Activated naive CD8-positive, alpha-beta T cell (primary cell): ENCODE results near the gene SYT13.

ENCODE experiments used
- H3K27ac Mint-ChIP-seq: one replicate; pipeline ENCODE4 v1.8.0; 2021; ENCODE audit warnings: mixed read lengths
- H3K27me3 Mint-ChIP-seq: one replicate; pipeline ENCODE4 v1.8.0; 2021; ENCODE audit warnings: mixed read lengths
- H3K36me3 Mint-ChIP-seq: one replicate; pipeline ENCODE4 v1.8.0; 2021; ENCODE audit warnings: mixed read lengths
- H3K4me1 Mint-ChIP-seq: one replicate; pipeline ENCODE4 v1.8.0; 2021; ENCODE audit warnings: low read depth, mixed read lengths
- H3K4me3 Mint-ChIP-seq: one replicate; pipeline ENCODE4 v1.8.0; 2021; ENCODE audit warnings: mild to moderate bottlenecking, mixed read lengths
- H3K9me3 Mint-ChIP-seq: one replicate; pipeline ENCODE4 v1.8.0; 2021; ENCODE audit warnings: low read depth, mixed read lengths

The SYT13 gene

DNA sequence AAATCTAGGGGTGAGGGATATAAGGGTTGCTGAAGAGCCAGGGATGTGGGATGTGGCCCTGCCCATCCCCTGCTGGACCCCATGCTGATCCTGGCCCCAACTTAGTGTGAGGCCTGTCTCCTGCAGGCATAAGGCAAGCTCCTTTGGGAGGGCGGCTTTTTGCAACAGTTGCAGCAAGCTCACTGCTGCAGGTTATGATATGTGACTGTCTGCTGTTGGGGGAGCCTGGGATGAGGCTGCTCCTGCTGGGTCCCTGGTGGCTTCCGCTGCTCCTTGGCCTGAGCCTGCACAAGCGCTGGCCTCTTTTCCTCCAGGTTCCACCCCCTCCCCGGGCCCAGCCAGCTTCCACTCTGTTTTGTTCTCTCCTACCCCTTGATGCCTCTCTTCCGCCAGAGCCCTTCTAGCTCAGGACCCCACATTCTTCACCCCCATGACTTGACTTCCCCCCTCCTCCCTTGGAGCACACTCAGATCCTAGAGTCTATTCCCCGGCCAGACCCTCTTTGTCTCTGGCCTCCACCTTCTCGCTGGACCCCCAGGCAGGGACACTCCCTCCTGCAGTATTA lies 35.0 kb upstream of the SYT13 start:
- no peaks in the 10 kb centered on the region for H3K36me3 Mint-ChIP-seq
- peaks cover 9% of the 10 kb centered on the region for H3K27me3 Mint-ChIP-seq
- H3K4me1 Mint-ChIP-seq = no peaks in the 10 kb centered on the region
- H3K4me3 Mint-ChIP-seq = no peak overlapping the region
- H3K27ac Mint-ChIP-seq = no peak overlapping the region
- H3K9me3 Mint-ChIP-seq = no peaks in the 10 kb centered on the region

- Mint-ChIP-seq H3K27me3 (peaks cover 6% of the 10 kb centered on the region), H3K9me3 (no peaks in the 10 kb centered on the region), H3K4me3 (no peak overlapping the region), H3K36me3 (no peaks in the 10 kb centered on the region), H3K4me1 (no peaks in the 10 kb centered on the region), H3K27ac (no peak overlapping the region)
These were observed 34.2 kb upstream of the SYT13 start for GRCh38 chr11:45320371-45320770.

- peaks cover 6% of the 10 kb centered on the region for H3K27me3 Mint-ChIP-seq
- H3K36me3 Mint-ChIP-seq = no peaks in the 10 kb centered on the region
- no peak overlapping the region for H3K27ac Mint-ChIP-seq
- H3K4me1 Mint-ChIP-seq = no peaks in the 10 kb centered on the region
- no peaks in the 10 kb centered on the region for H3K9me3 Mint-ChIP-seq
- no peak overlapping the region for H3K4me3 Mint-ChIP-seq
These were observed 32.9 kb upstream of the SYT13 start for GRCh38 chr11:45319077-45319476.

DNA sequence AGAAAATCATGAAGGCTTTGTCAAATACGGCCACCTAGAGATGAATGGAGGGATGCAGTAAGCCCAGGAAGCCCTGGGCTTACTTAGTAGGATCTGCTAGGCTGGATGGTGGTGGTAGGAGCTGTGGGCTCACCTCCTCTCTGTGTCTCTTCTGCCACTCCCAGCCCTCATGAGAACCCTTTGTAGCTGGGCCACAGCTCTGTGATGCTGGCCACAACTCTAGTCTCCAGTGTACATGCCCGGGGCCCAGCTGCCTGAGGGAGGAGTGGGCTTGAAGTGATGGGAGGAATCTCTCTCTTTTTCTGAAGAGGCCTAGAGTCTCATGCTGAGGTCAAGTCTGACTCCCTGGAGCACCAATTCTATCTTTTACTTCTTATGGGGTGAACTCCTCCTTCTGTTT lies 32.4 kb upstream of the SYT13 start:
- H3K36me3 Mint-ChIP-seq = no peaks in the 10 kb centered on the region
- no peaks in the 10 kb centered on the region for H3K4me1 Mint-ChIP-seq
- H3K4me3 Mint-ChIP-seq = no peak overlapping the region
- H3K9me3 Mint-ChIP-seq = no peaks in the 10 kb centered on the region
- H3K27ac Mint-ChIP-seq = no peak overlapping the region
- H3K27me3 Mint-ChIP-seq = peaks cover 5% of the 10 kb centered on the region

DNA sequence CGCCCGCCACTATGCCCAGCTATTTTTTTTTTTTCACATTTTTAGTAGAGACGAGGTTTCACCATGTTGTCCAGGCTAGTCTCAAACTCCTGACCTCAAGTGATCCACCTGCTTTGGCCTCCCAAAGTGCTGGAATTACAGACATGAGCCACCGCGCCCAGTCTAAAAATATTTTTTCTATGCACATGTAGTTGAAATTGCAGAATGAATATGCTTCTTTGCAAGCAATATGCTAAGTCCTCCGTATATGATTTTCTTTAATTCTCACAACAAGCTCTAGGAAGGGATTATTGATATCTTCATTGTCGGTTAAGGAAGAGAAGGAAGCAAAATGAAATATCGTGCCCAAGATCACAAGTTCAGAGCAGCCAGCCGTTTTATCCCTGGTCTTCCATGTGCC lies 30.1 kb upstream of the SYT13 start:
- Mint-ChIP-seq H3K36me3 (no peaks in the 10 kb centered on the region), H3K27ac (no peak overlapping the region), H3K4me3 (no peak overlapping the region), H3K4me1 (no peaks in the 10 kb centered on the region), H3K9me3 (no peaks in the 10 kb centered on the region), H3K27me3 (peaks cover 3% of the 10 kb centered on the region)

GRCh38 chr11:45314900-45315299 lies 28.8 kb upstream of the SYT13 start:
- H3K9me3 Mint-ChIP-seq = no peaks in the 10 kb centered on the region

DNA sequence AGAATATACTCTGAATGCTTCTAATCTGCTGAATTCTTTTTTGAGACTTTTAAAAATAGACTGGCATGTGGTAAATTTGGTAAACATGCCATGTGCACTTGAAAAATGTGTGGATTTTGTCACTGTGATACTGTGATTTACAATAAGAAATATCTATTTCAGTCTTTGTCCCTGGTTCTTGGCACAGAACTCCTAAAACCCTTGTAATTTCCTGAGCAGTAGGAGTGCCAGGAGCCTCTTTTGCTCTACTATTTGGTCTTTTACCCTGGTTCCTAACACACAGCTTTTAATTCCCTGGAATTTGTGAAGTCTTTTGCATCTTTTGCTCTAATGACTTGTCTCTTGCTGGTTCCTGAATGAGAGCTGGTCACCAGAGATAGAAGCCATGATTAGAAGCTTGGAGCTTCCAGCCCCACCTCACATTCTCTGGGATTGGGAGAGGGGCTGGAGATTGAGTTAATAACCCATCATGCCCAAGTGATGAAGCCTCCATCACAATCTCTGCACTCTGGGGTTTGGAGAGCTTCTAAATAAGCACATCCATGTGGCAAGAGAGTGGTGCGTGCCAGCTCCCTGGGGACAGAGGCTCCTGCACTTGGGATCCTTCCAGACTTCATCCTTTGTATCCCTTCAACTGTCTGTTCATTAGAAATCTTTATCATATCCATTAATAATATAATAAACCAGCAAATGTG lies 27.2 kb upstream of the SYT13 start:
- Mint-ChIP-seq H3K9me3 (no peaks in the 10 kb centered on the region), H3K36me3 (no peaks in the 10 kb centered on the region), H3K4me1 (no peaks in the 10 kb centered on the region), H3K27me3 (peaks cover 4% of the 10 kb centered on the region), H3K27ac (no peak overlapping the region), H3K4me3 (no peak overlapping the region)

More at GRCh38 chr11:45314900-45315299, 28.8 kb upstream of the SYT13 start:
- Mint-ChIP-seq H3K27ac (no peak overlapping the region), H3K4me3 (no peak overlapping the region), H3K4me1 (no peaks in the 10 kb centered on the region), H3K27me3 (peaks cover 4% of the 10 kb centered on the region), H3K36me3 (no peaks in the 10 kb centered on the region)

- Mint-ChIP-seq H3K27ac (no peak overlapping the region), H3K4me1 (no peaks in the 10 kb centered on the region), H3K4me3 (no peak overlapping the region), H3K9me3 (no peaks in the 10 kb centered on the region), H3K27me3 (peaks cover 1% of the 10 kb centered on the region), H3K36me3 (no peaks in the 10 kb centered on the region)
These were observed 19.9 kb upstream of the SYT13 start for GRCh38 chr11:45305874-45306623.

DNA sequence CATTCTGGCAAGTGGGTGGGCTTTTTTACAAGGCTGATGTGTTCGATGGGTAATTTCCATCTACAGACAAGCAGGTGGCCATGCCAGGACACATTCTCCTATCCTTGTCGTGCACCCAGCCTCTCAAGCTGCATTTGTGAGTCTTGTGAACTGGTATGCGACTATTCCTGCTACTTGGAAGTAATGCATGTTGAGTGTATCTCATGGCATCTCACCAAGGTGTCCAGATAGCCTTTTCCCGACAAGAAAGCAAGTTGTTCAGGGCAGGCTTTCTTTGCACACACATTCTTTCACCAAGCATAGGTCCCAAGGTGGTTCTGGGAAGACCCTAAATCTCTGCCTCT lies 18.8 kb upstream of the SYT13 start:
- Mint-ChIP-seq H3K27me3 (no peaks in the 10 kb centered on the region), H3K4me1 (no peaks in the 10 kb centered on the region), H3K4me3 (no peak overlapping the region), H3K36me3 (no peaks in the 10 kb centered on the region), H3K9me3 (no peaks in the 10 kb centered on the region), H3K27ac (no peak overlapping the region)

- Mint-ChIP-seq H3K4me3 (no peak overlapping the region), H3K9me3 (no peaks in the 10 kb centered on the region), H3K27ac (no peak overlapping the region), H3K4me1 (no peaks in the 10 kb centered on the region), H3K36me3 (no peaks in the 10 kb centered on the region), H3K27me3 (no peaks in the 10 kb centered on the region)
These were observed 18.2 kb upstream of the SYT13 start for GRCh38 chr11:45304111-45304991.

GRCh38 chr11:45303316-45303715 lies 17.2 kb upstream of the SYT13 start:
- no peak overlapping the region for H3K27ac Mint-ChIP-seq
- H3K9me3 Mint-ChIP-seq = no peaks in the 10 kb centered on the region
- H3K36me3 Mint-ChIP-seq = no peaks in the 10 kb centered on the region
- no peak overlapping the region for H3K4me3 Mint-ChIP-seq
- no peaks in the 10 kb centered on the region for H3K4me1 Mint-ChIP-seq
- H3K27me3 Mint-ChIP-seq = no peaks in the 10 kb centered on the region

DNA sequence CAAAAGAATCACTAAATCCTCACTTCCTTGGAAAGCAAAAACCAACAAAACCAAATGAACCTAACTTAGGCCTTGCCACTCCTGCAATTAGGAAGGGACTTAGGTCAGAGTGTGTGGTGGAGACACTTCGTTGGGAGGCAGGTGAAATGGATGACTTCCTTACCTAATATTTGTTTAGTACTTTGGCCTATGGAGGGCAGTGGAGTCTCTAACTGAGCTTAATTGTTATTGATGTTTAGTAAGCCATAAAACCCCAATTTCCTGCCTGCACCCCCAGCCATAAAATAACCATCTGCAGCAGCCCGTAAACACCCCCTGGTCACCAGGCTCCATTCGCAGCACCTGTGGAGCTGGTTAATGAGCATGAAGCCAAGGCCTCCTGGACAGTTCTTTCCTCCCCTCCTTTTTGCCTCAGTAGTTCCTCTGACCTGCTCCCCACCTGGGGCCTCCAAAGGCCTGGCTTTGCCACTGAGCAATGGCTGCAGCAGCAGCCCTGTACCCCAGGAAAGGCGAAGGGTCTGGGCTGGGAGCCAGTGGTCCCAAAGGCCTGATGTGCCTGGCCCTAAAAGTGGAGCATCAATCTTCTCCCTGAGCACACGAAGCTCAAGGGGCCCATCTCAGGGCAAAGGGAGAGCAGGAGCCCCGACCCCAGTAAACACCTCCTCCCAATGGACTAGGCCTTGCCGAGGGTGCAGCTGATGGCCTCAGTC lies 15.6 kb upstream of the SYT13 start:
- H3K27ac Mint-ChIP-seq = no peak overlapping the region
- no peaks in the 10 kb centered on the region for H3K9me3 Mint-ChIP-seq
- no peaks in the 10 kb centered on the region for H3K27me3 Mint-ChIP-seq
- H3K4me3 Mint-ChIP-seq = no peak overlapping the region
- no peaks in the 10 kb centered on the region for H3K4me1 Mint-ChIP-seq
- no peaks in the 10 kb centered on the region for H3K36me3 Mint-ChIP-seq

- no peaks in the 10 kb centered on the region for H3K36me3 Mint-ChIP-seq
- H3K4me3 Mint-ChIP-seq = no peak overlapping the region
- no peaks in the 10 kb centered on the region for H3K9me3 Mint-ChIP-seq
- H3K4me1 Mint-ChIP-seq = no peaks in the 10 kb centered on the region
- H3K27me3 Mint-ChIP-seq = no peaks in the 10 kb centered on the region
- H3K27ac Mint-ChIP-seq = no peak overlapping the region
These were observed 14.6 kb upstream of the SYT13 start for GRCh38 chr11:45300715-45301114.

GRCh38 chr11:45298718-45299117 lies 12.6 kb upstream of the SYT13 start:
- Mint-ChIP-seq H3K36me3 (no peaks in the 10 kb centered on the region), H3K27me3 (peaks cover 3% of the 10 kb centered on the region)

More at GRCh38 chr11:45298718-45299117, 12.6 kb upstream of the SYT13 start:
- Mint-ChIP-seq H3K4me3 (no peak overlapping the region), H3K27ac (no peak overlapping the region), H3K4me1 (no peaks in the 10 kb centered on the region), H3K9me3 (no peaks in the 10 kb centered on the region)
